Measurements from ENCODE around the gene SPANXA2. TPM values are rescaled to one million over a fixed set of nuclear protein-coding genes. Genes with fewer than 3 reads are reported as not detected.
"Not testable (repeated sequence)": the region's sequence is repeated elsewhere in the genome, so short reads cannot be mapped to it uniquely, and the experiment has no call there.

The SPANXA2 gene
- total RNA-seq (not detected), polyA plus RNA-seq (ENCODE audit: insufficient read length in 2 of 2) (not detected)
- long read RNA-seq, donor 1 = 0 reads
- long read RNA-seq, donor 2 = 0 reads
- long read RNA-seq, donor 3 = 0 reads
- long read RNA-seq, donor 4 = 0 reads

DNA sequence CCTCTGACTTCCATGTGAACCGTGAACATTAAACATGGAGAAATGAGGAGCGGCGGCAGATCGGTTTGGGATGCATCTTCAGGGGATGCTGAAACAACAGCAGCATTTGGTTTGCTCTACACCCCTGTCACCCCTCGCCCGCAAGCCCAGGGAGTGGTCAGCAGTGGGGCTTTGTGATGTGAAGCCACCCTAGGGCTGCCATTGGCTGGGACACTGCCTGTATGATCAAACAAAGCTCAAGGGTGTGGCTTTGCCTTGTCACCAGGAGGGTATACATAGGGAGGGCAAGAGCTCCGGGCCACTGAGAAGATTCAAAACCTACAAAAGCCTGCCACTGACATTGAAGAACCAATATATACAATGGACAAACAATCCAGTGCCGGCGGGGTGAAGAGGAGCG is at the start of gene SPANXA2:
TSS of gene SPANXA2 (plus strand) at position 301 of the 400 bp plus-strand sequence. CDS start at position 361, 60 bp downstream.
- H3K36me3 ChIP-seq (ENCODE audit: control insufficient read depth, insufficient read depth, low read length); H3K27ac ChIP-seq (ENCODE audit: low read depth, low read length); H3K9me3 ChIP-seq (ENCODE audit: control insufficient read depth, insufficient read depth, low read length); H3K4me3 ChIP-seq (ENCODE audit: low read depth, low read length); H3K27me3 ChIP-seq (ENCODE audit: control insufficient read depth, insufficient read depth, low read length); H3K4me1 ChIP-seq (ENCODE audit: control insufficient read depth, insufficient read depth, low read length); DNase-seq (ENCODE audit: low read depth in 4 of 6, low spot score in 6 of 6): not testable (repeated sequence)
- no CpG with 5 or more reads among the region's 10 CpGs for WGBS (ENCODE audit: insufficient coverage)

DNA sequence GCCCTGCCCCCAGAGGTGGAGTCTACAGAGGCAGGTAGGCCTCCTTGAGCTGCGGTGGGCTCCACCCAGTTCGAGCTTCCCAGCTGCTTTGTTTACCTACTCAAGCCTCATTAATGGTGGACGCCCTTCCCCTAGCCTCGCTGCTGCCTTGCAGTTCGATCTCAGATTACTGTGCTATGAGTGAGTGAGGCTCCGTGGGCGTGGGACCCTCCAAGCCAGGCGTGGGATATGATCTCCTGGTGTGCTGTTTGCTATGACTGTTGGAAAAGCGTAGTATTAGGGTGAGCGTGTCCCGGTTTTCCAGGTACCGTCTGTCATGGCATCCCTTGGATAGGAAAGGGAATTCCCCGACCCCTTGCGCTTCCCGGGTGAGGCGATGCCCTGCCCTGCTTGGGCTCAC is 47.0 kb upstream of the SPANXA2 start:
- not testable (repeated sequence) for H3K27ac ChIP-seq (ENCODE audit: low read depth, low read length); H3K27me3 ChIP-seq (ENCODE audit: control insufficient read depth, insufficient read depth, low read length); H3K9me3 ChIP-seq (ENCODE audit: control insufficient read depth, insufficient read depth, low read length); H3K4me3 ChIP-seq (ENCODE audit: low read depth, low read length); H3K4me1 ChIP-seq (ENCODE audit: control insufficient read depth, insufficient read depth, low read length); H3K36me3 ChIP-seq (ENCODE audit: control insufficient read depth, insufficient read depth, low read length); DNase-seq (ENCODE audit: low read depth in 4 of 6, low spot score in 6 of 6)
- no CpG with 5 or more reads among the region's 16 CpGs for WGBS (ENCODE audit: insufficient coverage)

DNA sequence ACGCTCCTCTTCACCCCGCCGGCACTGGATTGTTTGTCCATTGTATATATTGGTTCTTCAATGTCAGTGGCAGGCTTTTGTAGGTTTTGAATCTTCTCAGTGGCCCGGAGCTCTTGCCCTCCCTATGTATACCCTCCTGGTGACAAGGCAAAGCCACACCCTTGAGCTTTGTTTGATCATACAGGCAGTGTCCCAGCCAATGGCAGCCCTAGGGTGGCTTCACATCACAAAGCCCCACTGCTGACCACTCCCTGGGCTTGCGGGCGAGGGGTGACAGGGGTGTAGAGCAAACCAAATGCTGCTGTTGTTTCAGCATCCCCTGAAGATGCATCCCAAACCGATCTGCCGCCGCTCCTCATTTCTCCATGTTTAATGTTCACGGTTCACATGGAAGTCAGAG is 4.9 kb upstream of the SPANXA2 start, which contains the start of gene SPANXA1:
TSS of gene SPANXA1 (minus strand) at position 101 of the 400 bp plus-strand sequence. CDS start at position 41, 60 bp downstream.
- not testable (repeated sequence) for H3K27me3 ChIP-seq (ENCODE audit: control insufficient read depth, insufficient read depth, low read length); H3K27ac ChIP-seq (ENCODE audit: low read depth, low read length); H3K4me1 ChIP-seq (ENCODE audit: control insufficient read depth, insufficient read depth, low read length); DNase-seq (ENCODE audit: low read depth in 4 of 6, low spot score in 6 of 6); H3K4me3 ChIP-seq (ENCODE audit: low read depth, low read length); H3K36me3 ChIP-seq (ENCODE audit: control insufficient read depth, insufficient read depth, low read length); H3K9me3 ChIP-seq (ENCODE audit: control insufficient read depth, insufficient read depth, low read length)
- no CpG with 5 or more reads among the region's 10 CpGs for WGBS (ENCODE audit: insufficient coverage)

- DNase-seq (ENCODE audit: low read depth in 4 of 6, low spot score in 6 of 6) = no peak
- no peaks in the 10 kb centered on the region for H3K4me1 ChIP-seq (ENCODE audit: control insufficient read depth, insufficient read depth, low read length)
- no peaks in the 10 kb centered on the region for H3K9me3 ChIP-seq (ENCODE audit: control insufficient read depth, insufficient read depth, low read length)
- H3K36me3 ChIP-seq (ENCODE audit: control insufficient read depth, insufficient read depth, low read length) = no peaks in the 10 kb centered on the region
- no peaks in the 10 kb centered on the region for H3K27me3 ChIP-seq (ENCODE audit: control insufficient read depth, insufficient read depth, low read length)
- 100% methylated on average over 1 of the region's 1 CpG for WGBS (ENCODE audit: insufficient coverage)
- no peak overlapping the region for H3K4me3 ChIP-seq (ENCODE audit: low read depth, low read length)
- H3K27ac ChIP-seq (ENCODE audit: low read depth, low read length) = no peak overlapping the region
These were observed 19.6 kb downstream of the SPANXA2 start for GRCh38 chrX:141609111-141609510.

GRCh38 chrX:141619336-141619735 is 29.8 kb downstream of the SPANXA2 start:
- WGBS (ENCODE audit: insufficient coverage) = 60% methylated on average over 2 of the region's 2 CpGs
- H3K4me3 ChIP-seq (ENCODE audit: low read depth, low read length) = no peak overlapping the region

GRCh38 chrX:141632124-141632523 is 42.6 kb downstream of the SPANXA2 start:
- no peaks in the 10 kb centered on the region for H3K27me3 ChIP-seq (ENCODE audit: control insufficient read depth, insufficient read depth, low read length)
- H3K4me3 ChIP-seq (ENCODE audit: low read depth, low read length) = no peak overlapping the region
- no peak for DNase-seq (ENCODE audit: low read depth in 4 of 6, low spot score in 6 of 6)

More at GRCh38 chrX:141619336-141619735, 29.8 kb downstream of the SPANXA2 start:
- H3K9me3 ChIP-seq (ENCODE audit: control insufficient read depth, insufficient read depth, low read length) = no peaks in the 10 kb centered on the region
- H3K27ac ChIP-seq (ENCODE audit: low read depth, low read length) = no peak overlapping the region
- no peak for DNase-seq (ENCODE audit: low read depth in 4 of 6, low spot score in 6 of 6)
- no peaks in the 10 kb centered on the region for H3K4me1 ChIP-seq (ENCODE audit: control insufficient read depth, insufficient read depth, low read length)
- no peaks in the 10 kb centered on the region for H3K36me3 ChIP-seq (ENCODE audit: control insufficient read depth, insufficient read depth, low read length)
- no peaks in the 10 kb centered on the region for H3K27me3 ChIP-seq (ENCODE audit: control insufficient read depth, insufficient read depth, low read length)

GRCh38 chrX:141638550-141638949 is 49.0 kb downstream of the SPANXA2 start:
- no peak overlapping the region for H3K4me3 ChIP-seq (ENCODE audit: low read depth, low read length)
- H3K9me3 ChIP-seq (ENCODE audit: control insufficient read depth, insufficient read depth, low read length) = no peaks in the 10 kb centered on the region
- H3K4me1 ChIP-seq (ENCODE audit: control insufficient read depth, insufficient read depth, low read length) = no peaks in the 10 kb centered on the region
- H3K36me3 ChIP-seq (ENCODE audit: control insufficient read depth, insufficient read depth, low read length) = no peaks in the 10 kb centered on the region
- 0% methylated on average over 1 of the region's 1 CpG for WGBS (ENCODE audit: insufficient coverage)
- no peak for DNase-seq (ENCODE audit: low read depth in 4 of 6, low spot score in 6 of 6)
- H3K27ac ChIP-seq (ENCODE audit: low read depth, low read length) = no peak overlapping the region
- no peaks in the 10 kb centered on the region for H3K27me3 ChIP-seq (ENCODE audit: control insufficient read depth, insufficient read depth, low read length)

More at GRCh38 chrX:141632124-141632523, 42.6 kb downstream of the SPANXA2 start:
- H3K4me1 ChIP-seq (ENCODE audit: control insufficient read depth, insufficient read depth, low read length) = no peaks in the 10 kb centered on the region
- no peaks in the 10 kb centered on the region for H3K9me3 ChIP-seq (ENCODE audit: control insufficient read depth, insufficient read depth, low read length)
- no peaks in the 10 kb centered on the region for H3K36me3 ChIP-seq (ENCODE audit: control insufficient read depth, insufficient read depth, low read length)
- H3K27ac ChIP-seq (ENCODE audit: low read depth, low read length) = no peak overlapping the region

Other genes with a start within 250 kb of the SPANXA2 start
- not detected for gene SPANXA1, start 5.0 kb upstream of the SPANXA2 start, total RNA-seq
- gene SPANXA1, start 5.0 kb upstream of the SPANXA2 start, polyA plus RNA-seq (ENCODE audit: insufficient read length in 2 of 2) = not detected
- not detected for gene SPANXD, start 109.0 kb downstream of the SPANXA2 start, total RNA-seq
- not detected for gene SPANXD, start 109.0 kb downstream of the SPANXA2 start, polyA plus RNA-seq (ENCODE audit: insufficient read length in 2 of 2)
- under 1 TPM in 1 of 2 donors, not detected in 1; 0.20 TPM for gene MAGEC3, start 248.6 kb downstream of the SPANXA2 start, total RNA-seq
- 1 to 10 TPM in 1 of 2 donors, not detected in 1; 2.5 TPM for gene MAGEC3, start 248.6 kb downstream of the SPANXA2 start, polyA plus RNA-seq (ENCODE audit: insufficient read length in 2 of 2)